Uterus (tissue), 2 donors: ENCODE results near the gene GPR155.

ENCODE experiments used
- CTCF ChIP-seq, 4 experiments: fragments of 200-600 bp in 2 of 4; fragments of 450-650 bp in 2 of 4; sonication (generic) in 2 of 4; IDR thresholded peaks; one replicate each; pipeline ENCODE4 v1.5.1; 2016 to 2019; ENCODE audit warnings: antibody characterized with exemption in 4 of 4, mild to moderate bottlenecking in 2 of 4, moderate library complexity in 1 of 4
- POLR2A ChIP-seq, 2 donors: fragments of 450-650 bp; IDR thresholded peaks; one replicate each; pipeline ENCODE4 v1.6.1; 2016; ENCODE audit warnings: antibody characterized with exemption in 2 of 2, mild to moderate bottlenecking in 1 of 2, moderate library complexity in 1 of 2

- no peak for TF ChIP-seq CTCF (IDR thresholded peaks at IDR 0.05)
- TF ChIP-seq POLR2A (IDR thresholded peaks at IDR 0.05) = no peak
Measured at GRCh38 chr2:174485788-174486562, 854 bp downstream of the GPR155 start.
